Heart right ventricle (tissue), 16 donors: ENCODE results near the gene RABL6. TPM values are rescaled to one million over a fixed set of nuclear protein-coding genes. Genes with fewer than 3 reads are reported as not detected.

Experiments used
- ATAC-seq, 8 donors: fragments of 200-7000 bp; cut with Tn5 transposase; one replicate each; pipeline ENCODE4 v1.9.1; 2020; ENCODE audit warnings: mild to moderate bottlenecking in 8 of 8, moderate library complexity in 8 of 8, moderate number of reproducible peaks in 1 of 8
- DNase-seq, 2 donors: peaks; one replicate each; pipeline ENCODE4 v3.0.0-alpha.2; 2020
- H3K27ac ChIP-seq, 10 donors: fragments of 200-600 bp; sonication (generic) in 2 of 10; one replicate each; pipeline versions ENCODE4 v1.5.0 to v1.8.0; 2020 to 2022; ENCODE audit warnings: mild to moderate bottlenecking in 3 of 10
- H3K27me3 ChIP-seq, 7 donors: fragments of 200-600 bp; one replicate each; pipeline ENCODE4 v1.8.0; 2021 to 2022; ENCODE audit warnings: mild to moderate bottlenecking in 2 of 7
- H3K36me3 ChIP-seq, 9 donors: fragments of 200-600 bp; sonication (generic) in 1 of 9; one replicate each; pipeline versions ENCODE4 v1.5.0 to v1.8.0; 2020 to 2022; ENCODE audit warnings: mild to moderate bottlenecking in 2 of 9
- H3K4me1 ChIP-seq, 9 donors: fragments of 200-600 bp; sonication (generic) in 1 of 9; one replicate each; pipeline versions ENCODE4 v1.5.0 to v1.8.0; 2020 to 2022; ENCODE audit warnings: mild to moderate bottlenecking in 4 of 9
- H3K4me3 ChIP-seq, 10 donors: fragments of 200-600 bp; sonication (generic) in 2 of 10; one replicate each; pipeline versions ENCODE4 v1.5.0 to v1.8.0; 2020 to 2022; ENCODE audit warnings: mild to moderate bottlenecking in 7 of 10, moderate library complexity in 2 of 10
- H3K9me3 ChIP-seq, 11 donors: fragments of 200-600 bp in 10 of 11; sonication (generic) in 2 of 11; one replicate each; pipeline versions ENCODE4 v1.5.0 to v1.8.0; 2013 to 2022; ENCODE audit warnings: mild to moderate bottlenecking in 2 of 11, control low read depth in 1 of 11, moderate library complexity in 1 of 11
- WGBS, 2 donors: extraction: QIAGEN DNeasy Blood & Tissue Kit; methylation state at CpG; one replicate each; pipeline ENCODE4 v1.1.7; 2013; ENCODE audit warnings: inconsistent platforms in 1 of 2; 5-methylcytosine and 5-hydroxymethylcytosine counted together
- intact Hi-C, 10 donors: fragments of 100-400 bp; cut with DNase I; formaldehyde crosslinking; loops; one replicate each; pipeline versions ENCODE4 v1.11.1 to v1.14.2; 2022
- polyA plus RNA-seq, 2 donors: library from polyadenylated mRNA; stranded (reverse); fragments of 200-250 nt; gene quantifications; one replicate each; pipeline ENCODE4 v1.2.3, GENCODE V29; 2013
- total RNA-seq, 10 donors: library from RNA; stranded (reverse); fragmentation: NEBNext Ultra II Directional in 3 of 10; extraction: Animal tissue kit (Norgen Biotek cat#: 25700) in 3 of 10; gene quantifications; one replicate each; pipeline versions ENCODE4 v1.2.1 to v1.2.4, GENCODE V29; 2021 to 2023
- TF ChIP-seq, protein P1 (sequence below), 9 donors: fragments of 200-600 bp; sonication (generic) in 2 of 9; IDR thresholded peaks; one replicate each; pipeline versions ENCODE4 v1.5.0 to v1.8.0; 2021 to 2022; ENCODE audit warnings: antibody characterized with exemption in 9 of 9, mild to moderate bottlenecking in 5 of 9, moderate library complexity in 1 of 9
- donor health status: Arrhythmogenic right ventricular cardiomyopathy.
- donor health status: ischemic (EF 13 %, LVEDD 7.1; RV severe dilation, severe dysfunction).
- donor health status: healthy with polysubstance abuse.
- donor health status: DM: no; HTN: yes; CAD: no.
- donor health status: DM: no; HTN: no; CAD: no.
- donor health status: ischemic (EF 25% LVEDD 6.9; RV normal size, moderate dysfunction).
- donor health status: ischemic (EF 25% LVEDD 5.7; RV mildly dilated, moderate dysfunction).
- donor health status: healthy.
- donor health status: DM: yes; HTN: yes; CAD: no.
- donor health status: Ischemic cardiomyopathy.
- donor health status: ischemic (EF 35%, LVEDD 5.7; RV mildly dilated, moderate dysfunction).
- donor health status: nonischemic (EF 11% LVEDD 7.7; RV severe dilation, severe dysfunction).
- donor health status: DM: yes; HTN: yes; CAD: no.
- donor health status: PGD.
- donor health status: ischemic (EF 29% LVEDD 5.4; RV normal size, mild dysfunction).
- donor health status: nonischemic (EF 23%, LVEDD 6.1; RV moderate dilation, normal function).

Gene RABL6
- total and polyA plus RNA-seq, 12 donors = 60.5 to 97.4 (median 66.6) TPM

DNA sequence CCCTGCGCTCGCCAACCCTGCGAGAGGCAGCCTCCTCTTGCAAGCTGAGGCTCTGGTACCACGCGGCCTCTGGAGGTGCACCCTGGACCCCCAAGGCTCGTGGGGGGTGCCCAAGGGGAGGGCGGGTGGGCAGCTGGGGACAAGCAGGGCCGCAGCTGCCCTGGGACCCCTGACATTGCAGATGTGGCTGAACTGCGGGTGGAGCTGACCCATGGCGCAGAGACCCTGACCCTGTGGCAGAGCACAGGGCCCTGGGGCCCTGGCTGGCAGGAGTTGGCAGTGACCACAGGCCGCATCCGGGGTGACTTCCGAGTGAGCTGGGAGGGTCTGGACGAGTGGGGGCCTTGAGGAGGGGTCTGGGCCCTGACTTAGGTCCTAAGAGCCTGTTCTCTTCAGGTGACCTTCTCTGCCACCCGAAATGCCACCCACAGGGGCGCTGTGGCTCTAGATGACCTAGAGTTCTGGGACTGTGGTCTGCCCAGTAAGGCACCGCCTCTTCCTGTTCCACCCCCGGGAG lies 45.9 kb downstream of the RABL6 start:
- no peak for ATAC-seq
- Histone ChIP-seq H3K27ac (no peak overlapping the region), H3K27me3 (no peaks in the 10 kb centered on the region), H3K36me3 (peaks cover 0 to 24% (median 11%) of the 10 kb centered on the region in 9 donors), H3K4me1 (peaks cover 14 to 33% (median 27%) of the 10 kb centered on the region in 9 donors), H3K4me3 (no peak overlapping the region), H3K9me3 (no peaks in the 10 kb centered on the region)
- peak in 1 of 2 donors; percentile 10 for DNase-seq
- TF ChIP-seq, protein P1, sequence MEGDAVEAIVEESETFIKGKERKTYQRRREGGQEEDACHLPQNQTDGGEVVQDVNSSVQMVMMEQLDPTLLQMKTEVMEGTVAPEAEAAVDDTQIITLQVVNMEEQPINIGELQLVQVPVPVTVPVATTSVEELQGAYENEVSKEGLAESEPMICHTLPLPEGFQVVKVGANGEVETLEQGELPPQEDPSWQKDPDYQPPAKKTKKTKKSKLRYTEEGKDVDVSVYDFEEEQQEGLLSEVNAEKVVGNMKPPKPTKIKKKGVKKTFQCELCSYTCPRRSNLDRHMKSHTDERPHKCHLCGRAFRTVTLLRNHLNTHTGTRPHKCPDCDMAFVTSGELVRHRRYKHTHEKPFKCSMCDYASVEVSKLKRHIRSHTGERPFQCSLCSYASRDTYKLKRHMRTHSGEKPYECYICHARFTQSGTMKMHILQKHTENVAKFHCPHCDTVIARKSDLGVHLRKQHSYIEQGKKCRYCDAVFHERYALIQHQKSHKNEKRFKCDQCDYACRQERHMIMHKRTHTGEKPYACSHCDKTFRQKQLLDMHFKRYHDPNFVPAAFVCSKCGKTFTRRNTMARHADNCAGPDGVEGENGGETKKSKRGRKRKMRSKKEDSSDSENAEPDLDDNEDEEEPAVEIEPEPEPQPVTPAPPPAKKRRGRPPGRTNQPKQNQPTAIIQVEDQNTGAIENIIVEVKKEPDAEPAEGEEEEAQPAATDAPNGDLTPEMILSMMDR (IDR thresholded peaks at IDR 0.05) = no peak
- WGBS, 2 donors = 87 to 88% methylated on average over 18 of the region's 18 CpGs
- intact Hi-C loops = loop anchor here in 3 of 10 donors (5.0 kb wide), 3 partner anchors 49 to 94 kb away; partner anchors contain the start of genes C8G (in 1 of the 3) and FBXW5 (in 1 of the 3)

DNA sequence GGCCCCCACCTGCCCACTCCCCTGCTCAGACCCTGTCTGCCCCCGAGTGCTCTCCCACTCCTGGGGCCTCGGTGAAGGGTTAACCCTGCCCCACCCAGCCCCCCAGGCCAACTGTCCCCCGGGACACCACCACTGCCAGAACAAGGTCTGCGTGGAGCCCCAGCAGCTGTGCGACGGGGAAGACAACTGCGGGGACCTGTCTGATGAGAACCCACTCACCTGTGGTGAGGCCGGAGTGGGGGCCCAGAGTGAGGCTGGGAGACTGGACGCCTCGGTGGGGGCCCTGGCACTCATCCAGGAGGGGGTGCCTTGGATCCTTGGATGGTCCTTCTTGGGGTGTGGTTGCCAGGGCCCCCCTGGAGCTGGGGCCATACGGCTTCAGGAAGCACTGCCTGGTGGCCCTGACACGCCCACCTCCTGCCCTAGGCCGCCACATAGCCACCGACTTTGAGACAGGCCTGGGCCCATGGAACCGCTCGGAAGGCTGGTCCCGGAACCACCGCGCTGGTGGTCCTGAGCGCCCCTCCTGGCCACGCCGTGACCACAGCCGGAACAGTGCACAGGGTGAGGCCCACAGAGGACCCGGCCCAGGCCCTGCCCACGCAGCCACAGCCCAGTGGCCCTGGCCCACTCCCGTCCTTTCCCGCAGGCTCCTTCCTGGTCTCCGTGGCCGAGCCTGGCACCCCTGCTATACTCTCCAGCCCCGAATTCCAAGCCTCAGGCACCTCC lies 46.5 kb downstream of the RABL6 start:
- H3K27me3 ChIP-seq = no peaks in the 10 kb centered on the region
- ATAC-seq (no peak), DNase-seq (peak in 1 of 2 donors; percentile 22)
- peaks cover 0 to 28% (median 11%) of the 10 kb centered on the region in 9 donors for H3K36me3 ChIP-seq
- 81% methylated on average over 30 of the region's 30 CpGs for WGBS, 2 donors
- intact Hi-C loops = loop anchor here in 3 of 10 donors (5.0 kb wide), 3 partner anchors 48 to 93 kb away; partner anchors contain the start of genes C8G (in 1 of the 3) and FBXW5 (in 1 of the 3)
- TF ChIP-seq, protein P1 (IDR thresholded peaks at IDR 0.05) = no peak
- no peak overlapping the region for H3K4me3 ChIP-seq
- no peak overlapping the region for H3K27ac ChIP-seq
- peaks cover 14 to 39% (median 31%) of the 10 kb centered on the region in 9 donors for H3K4me1 ChIP-seq
- H3K9me3 ChIP-seq = no peaks in the 10 kb centered on the region

DNA sequence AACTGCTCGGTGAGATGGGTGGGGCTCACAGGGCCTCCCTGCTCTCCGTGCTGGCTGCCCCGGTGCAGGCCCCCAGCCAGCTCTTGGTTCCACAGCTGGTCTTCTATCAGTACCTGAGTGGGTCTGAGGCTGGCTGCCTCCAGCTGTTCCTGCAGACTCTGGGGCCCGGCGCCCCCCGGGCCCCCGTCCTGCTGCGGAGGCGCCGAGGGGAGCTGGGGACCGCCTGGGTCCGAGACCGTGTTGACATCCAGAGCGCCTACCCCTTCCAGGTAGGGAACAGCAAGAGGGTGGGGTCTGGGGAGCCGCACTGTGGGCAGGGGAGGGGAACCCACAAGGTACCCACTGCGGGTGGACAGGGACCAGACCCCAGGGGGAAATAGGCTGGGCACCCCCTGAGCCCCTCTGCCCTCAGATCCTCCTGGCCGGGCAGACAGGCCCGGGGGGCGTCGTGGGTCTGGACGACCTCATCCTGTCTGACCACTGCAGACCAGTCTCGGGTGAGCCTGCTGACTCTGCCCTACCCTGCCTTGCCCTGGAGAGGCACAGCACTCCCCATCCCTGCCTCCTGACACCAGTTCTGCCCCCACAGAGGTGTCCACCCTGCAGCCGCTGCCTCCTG lies 47.2 kb downstream of the RABL6 start:
- WGBS, 2 donors = 84 to 85% methylated on average over 23 of the region's 23 CpGs
- TF ChIP-seq, protein P1 (IDR thresholded peaks at IDR 0.05) = no peak
- DNase-seq = peak in 1 of 2 donors; percentile 9

DNA sequence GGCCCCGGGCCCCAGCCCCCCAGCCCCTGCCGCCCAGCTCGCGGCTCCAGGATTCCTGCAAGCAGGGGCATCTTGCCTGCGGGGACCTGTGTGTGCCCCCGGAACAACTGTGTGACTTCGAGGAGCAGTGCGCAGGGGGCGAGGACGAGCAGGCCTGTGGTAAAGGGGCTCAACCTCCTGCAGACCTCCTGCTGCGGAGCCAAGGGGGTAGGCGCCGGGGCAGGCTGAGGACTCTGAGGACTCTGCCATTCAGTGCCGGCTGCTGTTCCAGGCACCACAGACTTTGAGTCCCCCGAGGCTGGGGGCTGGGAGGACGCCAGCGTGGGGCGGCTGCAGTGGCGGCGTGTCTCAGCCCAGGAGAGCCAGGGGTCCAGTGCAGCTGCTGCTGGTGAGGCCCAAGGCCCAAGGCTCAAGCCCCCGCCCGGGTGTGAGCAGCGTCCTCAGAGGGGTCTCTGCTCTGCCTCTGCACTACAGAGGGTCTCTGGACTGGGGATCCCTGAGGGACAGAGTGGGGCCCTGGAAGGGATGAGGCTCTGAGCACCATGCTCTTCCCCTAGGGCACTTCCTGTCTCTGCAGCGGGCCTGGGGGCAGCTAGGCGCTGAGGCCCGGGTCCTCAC lies 47.8 kb downstream of the RABL6 start:
- no peak for ATAC-seq
- H3K4me1 ChIP-seq = peaks cover 5 to 37% (median 29%) of the 10 kb centered on the region in 9 donors
- DNase-seq = peak in 1 of 2 donors; percentile 30
- 79 to 83% methylated on average over 26 of the region's 26 CpGs for WGBS, 2 donors
- no peak overlapping the region for H3K27ac ChIP-seq
- no peaks in the 10 kb centered on the region for H3K27me3 ChIP-seq
- intact Hi-C loops = no loop called here
- TF ChIP-seq, protein P1 (IDR thresholded peaks at IDR 0.05) = no peak
- H3K9me3 ChIP-seq = no peaks in the 10 kb centered on the region
- H3K36me3 ChIP-seq = peaks cover 0 to 31% (median 9%) of the 10 kb centered on the region in 9 donors
- H3K4me3 ChIP-seq = no peak overlapping the region

More for the DNA sequence above, 47.2 kb downstream of the RABL6 start:
- H3K36me3 ChIP-seq = peaks cover 0 to 33% (median 11%) of the 10 kb centered on the region in 9 donors
- no peak overlapping the region for H3K4me3 ChIP-seq
- H3K9me3 ChIP-seq = no peaks in the 10 kb centered on the region
- H3K27ac ChIP-seq = no peak overlapping the region
- intact Hi-C loops = loop anchor here in 3 of 10 donors (5.0 kb wide), 3 partner anchors 47 to 92 kb away; partner anchors contain the start of genes C8G (in 1 of the 3) and FBXW5 (in 1 of the 3)
- H3K27me3 ChIP-seq = no peaks in the 10 kb centered on the region
- no peak for ATAC-seq
- peaks cover 11 to 42% (median 34%) of the 10 kb centered on the region in 9 donors for H3K4me1 ChIP-seq
